Heart left ventricle (tissue), 13 donors: ENCODE measurements around the gene CPD.

Source experiments
- CTCF ChIP-seq, 12 donors: fragments of 200-600 bp; sonication (generic) in 4 of 12; IDR thresholded peaks; one replicate each; pipeline versions ENCODE4 v1.5.0 to v1.8.0; 2018 to 2022; ENCODE audit warnings: antibody characterized with exemption in 12 of 12, mild to moderate bottlenecking in 5 of 12
- POLR2A ChIP-seq, 2 donors: fragments of 450-650 bp; IDR thresholded peaks; one replicate each; pipeline ENCODE4 v1.6.1; 2017; ENCODE audit warnings: antibody characterized with exemption in 2 of 2, mild to moderate bottlenecking in 2 of 2, moderate library complexity in 2 of 2
- donor health status: ischemic (EF 13 %, LVEDD 7.1; RV severe dilation, severe dysfunction).
- donor health status: DM: no; HTN: yes; CAD: no.
- donor health status: DM: no; HTN: no; CAD: no.
- donor health status: ischemic (EF 25% LVEDD 6.9; RV normal size, moderate dysfunction).
- donor health status: ischemic (EF 25% LVEDD 5.7; RV mildly dilated, moderate dysfunction).
- donor health status: ischemic (EF 35%, LVEDD 5.7; RV mildly dilated, moderate dysfunction).
- donor health status: nonischemic (EF 11% LVEDD 7.7; RV severe dilation, severe dysfunction).
- donor health status: DM: yes; HTN: yes; CAD: no.
- donor health status: PGD.
- donor health status: ischemic (EF 29% LVEDD 5.4; RV normal size, mild dysfunction).
- donor health status: nonischemic (EF 23%, LVEDD 6.1; RV moderate dilation, normal function).

GRCh38 chr17:30357476-30357875, 21.3 kb upstream of the CPD start:
- TF ChIP-seq CTCF (IDR thresholded peaks at IDR 0.05): no peak
- no peak for TF ChIP-seq POLR2A (IDR thresholded peaks at IDR 0.05)
